ENCODE results near the gene BACH1.

DNA sequence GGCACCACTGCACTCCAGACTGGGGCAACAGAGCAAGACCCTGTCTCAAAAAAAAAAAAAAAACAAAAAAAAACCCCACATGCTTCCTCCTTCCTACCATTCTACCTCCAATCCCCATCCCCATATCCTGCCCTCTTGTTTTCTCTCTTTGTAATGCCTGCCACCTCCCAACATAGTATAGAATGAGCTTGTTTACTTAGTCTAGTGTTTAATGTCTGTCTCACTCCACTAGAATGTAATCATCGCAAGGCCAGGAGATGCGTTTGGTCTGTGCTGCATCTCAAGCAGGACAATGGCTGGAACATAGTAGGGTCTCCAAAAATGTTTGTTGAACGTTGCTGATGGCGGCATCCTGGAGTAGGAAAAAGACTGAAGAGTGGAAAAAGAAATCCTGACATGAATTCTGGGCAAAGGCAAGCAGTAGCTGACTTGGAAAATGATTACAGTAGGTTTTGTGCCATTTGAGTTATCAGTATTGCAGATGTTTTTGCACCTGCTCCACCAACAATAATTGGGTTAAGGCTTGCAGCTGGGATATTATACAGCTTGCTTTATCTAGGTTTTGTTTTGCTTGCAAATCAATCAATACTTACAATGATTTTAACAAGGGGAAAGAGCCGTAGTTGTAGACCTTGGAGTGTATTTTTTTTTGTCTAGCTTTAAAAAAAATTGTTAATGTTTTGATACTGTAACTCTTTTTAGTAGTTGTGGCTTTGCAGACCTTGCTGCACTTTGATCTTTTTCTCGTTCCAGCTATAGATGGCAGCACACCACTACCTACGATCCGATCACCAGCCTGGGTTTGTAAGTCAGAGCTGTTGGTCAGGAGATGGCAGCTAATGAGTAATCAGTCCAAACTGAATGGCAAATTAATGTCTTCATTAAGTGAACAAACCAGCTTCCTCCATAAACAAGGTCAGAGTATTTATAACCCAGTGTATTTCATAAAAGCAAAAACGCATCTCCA lies 62.4 kb downstream of the BACH1 start:
- TF ChIP-seq SMC3 (IDR thresholded peaks at IDR 0.05; ENCODE audit: low read depth, low read length) (no peak), POLR2AphosphoS5 (IDR thresholded peaks at IDR 0.05; ENCODE audit: low read depth, low read length) (no peak), TCF12 (IDR thresholded peaks at IDR 0.05) (no peak), YY1 (IDR thresholded peaks at IDR 0.05; ENCODE audit: low read depth) (no peak), GABPA (IDR thresholded peaks at IDR 0.05; ENCODE audit: low read depth) (no peak), RCOR1 (IDR thresholded peaks at IDR 0.05; ENCODE audit: low read length) (no peak), FOSL2 (IDR thresholded peaks at IDR 0.05; ENCODE audit: borderline replicate concordance, low read depth) (no peak), TAF1 (IDR thresholded peaks at IDR 0.05; ENCODE audit: borderline replicate concordance, low read depth, low read length) (no peak)
- TF ChIP-seq, protein P1, sequence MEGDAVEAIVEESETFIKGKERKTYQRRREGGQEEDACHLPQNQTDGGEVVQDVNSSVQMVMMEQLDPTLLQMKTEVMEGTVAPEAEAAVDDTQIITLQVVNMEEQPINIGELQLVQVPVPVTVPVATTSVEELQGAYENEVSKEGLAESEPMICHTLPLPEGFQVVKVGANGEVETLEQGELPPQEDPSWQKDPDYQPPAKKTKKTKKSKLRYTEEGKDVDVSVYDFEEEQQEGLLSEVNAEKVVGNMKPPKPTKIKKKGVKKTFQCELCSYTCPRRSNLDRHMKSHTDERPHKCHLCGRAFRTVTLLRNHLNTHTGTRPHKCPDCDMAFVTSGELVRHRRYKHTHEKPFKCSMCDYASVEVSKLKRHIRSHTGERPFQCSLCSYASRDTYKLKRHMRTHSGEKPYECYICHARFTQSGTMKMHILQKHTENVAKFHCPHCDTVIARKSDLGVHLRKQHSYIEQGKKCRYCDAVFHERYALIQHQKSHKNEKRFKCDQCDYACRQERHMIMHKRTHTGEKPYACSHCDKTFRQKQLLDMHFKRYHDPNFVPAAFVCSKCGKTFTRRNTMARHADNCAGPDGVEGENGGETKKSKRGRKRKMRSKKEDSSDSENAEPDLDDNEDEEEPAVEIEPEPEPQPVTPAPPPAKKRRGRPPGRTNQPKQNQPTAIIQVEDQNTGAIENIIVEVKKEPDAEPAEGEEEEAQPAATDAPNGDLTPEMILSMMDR (IDR thresholded peaks at IDR 0.05) = no peak
- TF ChIP-seq, protein P2, sequence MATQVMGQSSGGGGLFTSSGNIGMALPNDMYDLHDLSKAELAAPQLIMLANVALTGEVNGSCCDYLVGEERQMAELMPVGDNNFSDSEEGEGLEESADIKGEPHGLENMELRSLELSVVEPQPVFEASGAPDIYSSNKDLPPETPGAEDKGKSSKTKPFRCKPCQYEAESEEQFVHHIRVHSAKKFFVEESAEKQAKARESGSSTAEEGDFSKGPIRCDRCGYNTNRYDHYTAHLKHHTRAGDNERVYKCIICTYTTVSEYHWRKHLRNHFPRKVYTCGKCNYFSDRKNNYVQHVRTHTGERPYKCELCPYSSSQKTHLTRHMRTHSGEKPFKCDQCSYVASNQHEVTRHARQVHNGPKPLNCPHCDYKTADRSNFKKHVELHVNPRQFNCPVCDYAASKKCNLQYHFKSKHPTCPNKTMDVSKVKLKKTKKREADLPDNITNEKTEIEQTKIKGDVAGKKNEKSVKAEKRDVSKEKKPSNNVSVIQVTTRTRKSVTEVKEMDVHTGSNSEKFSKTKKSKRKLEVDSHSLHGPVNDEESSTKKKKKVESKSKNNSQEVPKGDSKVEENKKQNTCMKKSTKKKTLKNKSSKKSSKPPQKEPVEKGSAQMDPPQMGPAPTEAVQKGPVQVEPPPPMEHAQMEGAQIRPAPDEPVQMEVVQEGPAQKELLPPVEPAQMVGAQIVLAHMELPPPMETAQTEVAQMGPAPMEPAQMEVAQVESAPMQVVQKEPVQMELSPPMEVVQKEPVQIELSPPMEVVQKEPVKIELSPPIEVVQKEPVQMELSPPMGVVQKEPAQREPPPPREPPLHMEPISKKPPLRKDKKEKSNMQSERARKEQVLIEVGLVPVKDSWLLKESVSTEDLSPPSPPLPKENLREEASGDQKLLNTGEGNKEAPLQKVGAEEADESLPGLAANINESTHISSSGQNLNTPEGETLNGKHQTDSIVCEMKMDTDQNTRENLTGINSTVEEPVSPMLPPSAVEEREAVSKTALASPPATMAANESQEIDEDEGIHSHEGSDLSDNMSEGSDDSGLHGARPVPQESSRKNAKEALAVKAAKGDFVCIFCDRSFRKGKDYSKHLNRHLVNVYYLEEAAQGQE (IDR thresholded peaks at IDR 0.05; ENCODE audit: low read depth, low read length) = no peak
- TF ChIP-seq, protein P3, sequence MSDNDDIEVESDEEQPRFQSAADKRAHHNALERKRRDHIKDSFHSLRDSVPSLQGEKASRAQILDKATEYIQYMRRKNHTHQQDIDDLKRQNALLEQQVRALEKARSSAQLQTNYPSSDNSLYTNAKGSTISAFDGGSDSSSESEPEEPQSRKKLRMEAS (IDR thresholded peaks at IDR 0.05; ENCODE audit: low read depth) = no peak
